Sigmoid colon (tissue), 4 donors: ENCODE data around the gene FLT1.

ENCODE experiments used
- POLR2A ChIP-seq, 2 donors: fragments of 450-650 bp; IDR thresholded peaks; one replicate each; pipeline ENCODE4 v1.6.1; 2016; ENCODE audit warnings: antibody characterized with exemption in 2 of 2, mild to moderate bottlenecking in 2 of 2, moderate library complexity in 2 of 2
- POLR2AphosphoS5 ChIP-seq, 4 donors: sonication (generic); formaldehyde crosslinking; IDR thresholded peaks; one replicate each; pipeline ENCODE4 v1.6.1; 2017; ENCODE audit warnings: antibody characterized with exemption in 4 of 4
- TF ChIP-seq, protein P1 (sequence below), 4 experiments: fragments of 450-650 bp in 3 of 4; fragments of 200-600 bp in 1 of 4; IDR thresholded peaks; one replicate each; pipeline ENCODE4 v1.5.1; 2016 to 2019; ENCODE audit warnings: antibody characterized with exemption in 4 of 4, mild to moderate bottlenecking in 3 of 4, moderate library complexity in 2 of 4

DNA sequence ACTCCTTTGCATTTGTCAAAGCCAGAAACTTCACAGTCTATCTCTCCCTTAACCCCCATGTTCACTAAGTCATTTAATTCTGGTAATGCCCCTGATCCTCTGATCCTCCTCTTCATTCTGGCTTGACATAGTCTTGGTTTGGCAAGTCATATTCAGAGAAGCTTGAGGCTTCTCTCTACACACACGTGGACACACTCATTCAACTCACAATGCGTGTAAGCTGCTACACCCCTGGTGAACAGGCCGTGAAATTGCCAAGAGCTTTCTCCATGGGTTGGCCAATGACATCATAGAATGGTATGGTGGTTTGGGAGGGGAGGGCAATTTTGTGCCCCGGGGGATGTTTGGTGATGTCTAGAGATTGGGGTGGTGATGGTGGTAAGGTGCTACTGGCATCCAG, 47.9 kb upstream of the FLT1 start:
- TF ChIP-seq, protein P1, sequence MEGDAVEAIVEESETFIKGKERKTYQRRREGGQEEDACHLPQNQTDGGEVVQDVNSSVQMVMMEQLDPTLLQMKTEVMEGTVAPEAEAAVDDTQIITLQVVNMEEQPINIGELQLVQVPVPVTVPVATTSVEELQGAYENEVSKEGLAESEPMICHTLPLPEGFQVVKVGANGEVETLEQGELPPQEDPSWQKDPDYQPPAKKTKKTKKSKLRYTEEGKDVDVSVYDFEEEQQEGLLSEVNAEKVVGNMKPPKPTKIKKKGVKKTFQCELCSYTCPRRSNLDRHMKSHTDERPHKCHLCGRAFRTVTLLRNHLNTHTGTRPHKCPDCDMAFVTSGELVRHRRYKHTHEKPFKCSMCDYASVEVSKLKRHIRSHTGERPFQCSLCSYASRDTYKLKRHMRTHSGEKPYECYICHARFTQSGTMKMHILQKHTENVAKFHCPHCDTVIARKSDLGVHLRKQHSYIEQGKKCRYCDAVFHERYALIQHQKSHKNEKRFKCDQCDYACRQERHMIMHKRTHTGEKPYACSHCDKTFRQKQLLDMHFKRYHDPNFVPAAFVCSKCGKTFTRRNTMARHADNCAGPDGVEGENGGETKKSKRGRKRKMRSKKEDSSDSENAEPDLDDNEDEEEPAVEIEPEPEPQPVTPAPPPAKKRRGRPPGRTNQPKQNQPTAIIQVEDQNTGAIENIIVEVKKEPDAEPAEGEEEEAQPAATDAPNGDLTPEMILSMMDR (IDR thresholded peaks at IDR 0.05) = no peak
- TF ChIP-seq POLR2A (IDR thresholded peaks at IDR 0.05) (no peak), POLR2AphosphoS5 (IDR thresholded peaks at IDR 0.05) (no peak)
